ENCODE data around the gene ATXN1L.

DNA sequence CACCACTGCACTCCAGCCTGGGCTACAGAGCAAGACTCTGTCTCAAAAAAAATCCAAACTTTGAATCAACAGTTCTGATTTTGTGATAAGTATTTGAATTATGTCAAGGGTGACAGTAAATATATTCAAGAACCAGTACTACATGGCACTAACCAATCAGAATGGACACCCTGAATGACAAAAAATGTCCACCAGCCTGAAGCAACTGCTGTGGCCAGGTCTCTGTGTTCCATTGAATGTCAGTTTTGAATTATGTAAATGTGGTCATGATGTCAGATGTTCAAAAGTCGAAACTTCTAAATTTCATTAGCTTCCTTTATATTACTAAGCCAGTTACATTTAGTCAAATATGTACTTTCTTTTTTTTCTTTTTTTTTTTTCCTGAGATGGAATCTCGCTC lies 15.4 kb upstream of the ATXN1L start:
- no peak for TF ChIP-seq EZH2 (IDR thresholded peaks at IDR 0.05; ENCODE audit: borderline replicate concordance, insufficient read depth, low read depth, low read length, poor library complexity, severe bottlenecking)
- TF ChIP-seq, protein P1, sequence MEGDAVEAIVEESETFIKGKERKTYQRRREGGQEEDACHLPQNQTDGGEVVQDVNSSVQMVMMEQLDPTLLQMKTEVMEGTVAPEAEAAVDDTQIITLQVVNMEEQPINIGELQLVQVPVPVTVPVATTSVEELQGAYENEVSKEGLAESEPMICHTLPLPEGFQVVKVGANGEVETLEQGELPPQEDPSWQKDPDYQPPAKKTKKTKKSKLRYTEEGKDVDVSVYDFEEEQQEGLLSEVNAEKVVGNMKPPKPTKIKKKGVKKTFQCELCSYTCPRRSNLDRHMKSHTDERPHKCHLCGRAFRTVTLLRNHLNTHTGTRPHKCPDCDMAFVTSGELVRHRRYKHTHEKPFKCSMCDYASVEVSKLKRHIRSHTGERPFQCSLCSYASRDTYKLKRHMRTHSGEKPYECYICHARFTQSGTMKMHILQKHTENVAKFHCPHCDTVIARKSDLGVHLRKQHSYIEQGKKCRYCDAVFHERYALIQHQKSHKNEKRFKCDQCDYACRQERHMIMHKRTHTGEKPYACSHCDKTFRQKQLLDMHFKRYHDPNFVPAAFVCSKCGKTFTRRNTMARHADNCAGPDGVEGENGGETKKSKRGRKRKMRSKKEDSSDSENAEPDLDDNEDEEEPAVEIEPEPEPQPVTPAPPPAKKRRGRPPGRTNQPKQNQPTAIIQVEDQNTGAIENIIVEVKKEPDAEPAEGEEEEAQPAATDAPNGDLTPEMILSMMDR (IDR thresholded peaks at IDR 0.05): no peak

Data from B cell (primary cell).